Measurements from ENCODE around the gene FSTL4.

FSTL4 gene

GRCh38 chr5:133612249-133612860, at the start of gene FSTL4:
Gene FSTL4, minus strand, starts transcription at chr5:133612541.
- no peak for DNase-seq (ENCODE audit: low spot score)

- no peak for DNase-seq (ENCODE audit: low spot score)
Measured at GRCh38 chr5:133661389-133661788, 49.0 kb upstream of the FSTL4 start.

GRCh38 chr5:133658327-133658726, 46.0 kb upstream of the FSTL4 start:
- DNase-seq (ENCODE audit: low spot score) = no peak

DNA sequence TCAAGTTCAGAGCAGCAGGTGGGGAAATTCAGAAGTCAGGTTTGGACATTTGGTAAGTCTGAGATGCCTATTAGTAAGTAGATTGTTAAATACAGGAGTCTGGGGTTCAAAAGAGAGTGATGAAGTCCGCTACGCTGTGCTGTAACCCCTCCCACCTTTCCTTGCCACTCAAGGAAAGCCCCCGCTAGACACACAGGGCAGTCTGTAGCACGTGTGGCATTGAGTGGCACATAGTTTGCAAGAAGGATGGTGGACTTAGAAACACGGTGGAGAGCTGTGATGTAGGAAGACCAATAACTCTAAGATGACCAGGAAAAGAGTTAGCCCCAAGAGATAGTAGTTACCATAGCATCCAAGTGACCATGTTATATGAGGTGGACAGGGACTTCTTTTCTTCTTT, 44.7 kb upstream of the FSTL4 start:
- DNase-seq (ENCODE audit: low spot score) = no peak

DNA sequence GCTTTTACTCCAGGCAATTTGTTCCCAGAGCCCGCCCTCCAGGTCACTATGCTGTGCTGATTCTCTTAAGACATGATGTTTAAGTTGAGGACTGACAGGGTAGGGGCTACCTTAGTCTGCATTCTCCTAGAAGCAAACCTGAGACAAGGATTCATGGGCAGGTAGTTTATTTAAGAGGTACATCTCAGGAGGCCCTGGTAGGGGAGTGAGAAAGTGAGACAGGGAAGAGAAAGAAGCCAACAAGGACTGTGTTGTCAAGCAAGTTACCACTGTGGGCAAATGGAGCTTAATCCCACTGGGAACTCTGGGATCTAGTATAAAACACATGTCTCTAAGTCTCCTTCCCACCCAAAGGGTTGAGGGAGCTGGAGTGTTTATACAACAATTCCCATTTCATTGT, 43.6 kb upstream of the FSTL4 start:
- no peak for DNase-seq (ENCODE audit: low spot score)

- DNase-seq (ENCODE audit: low spot score) = no peak
Measured at GRCh38 chr5:133653760-133654049, 41.4 kb upstream of the FSTL4 start.

GRCh38 chr5:133652951-133653759, 40.8 kb upstream of the FSTL4 start:
- DNase-seq (ENCODE audit: low spot score) = no peak

DNA sequence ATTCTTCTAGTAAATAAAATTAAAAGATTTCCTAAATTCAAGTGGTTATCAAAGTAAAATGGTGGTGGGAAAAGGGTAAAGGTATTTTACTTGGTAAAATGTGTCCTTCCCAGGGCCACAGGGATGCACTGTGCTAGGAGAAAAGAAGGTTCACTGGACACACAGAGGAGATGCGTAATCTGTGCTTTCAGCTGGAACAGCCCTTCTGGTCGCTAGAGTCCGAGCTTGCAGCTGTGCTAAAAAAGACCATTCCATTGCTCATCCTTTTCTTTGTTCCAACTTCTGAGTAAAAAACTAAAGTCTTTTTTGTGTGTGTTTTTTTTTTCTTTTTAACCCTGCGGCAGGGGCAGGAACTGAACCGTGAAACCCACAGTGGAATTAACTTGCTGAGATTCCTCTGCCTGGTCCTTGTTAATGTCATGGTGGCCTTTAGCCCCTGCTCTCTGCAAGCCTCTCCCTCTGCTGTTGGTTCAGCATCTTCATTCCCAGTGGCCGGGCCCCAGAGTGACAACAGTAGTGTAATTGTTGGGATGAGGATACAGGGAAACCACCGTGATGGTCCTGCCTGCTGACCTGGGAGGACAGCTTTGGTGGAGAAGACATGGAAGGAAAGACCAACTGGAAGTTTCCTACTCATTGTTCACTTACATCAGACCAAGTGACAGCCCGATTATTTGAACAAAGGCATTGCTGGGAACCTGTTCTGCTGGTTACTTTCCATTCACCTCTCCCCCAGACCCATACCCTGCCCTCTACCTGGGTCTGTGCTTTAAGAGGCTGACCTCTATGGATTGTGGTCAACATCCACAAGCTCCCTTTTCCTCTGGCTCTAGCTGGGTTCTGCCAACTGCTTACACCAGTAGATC, 31.9 kb upstream of the FSTL4 start:
- no peak for DNase-seq (ENCODE audit: low spot score)

- no peak for DNase-seq (ENCODE audit: low spot score)
Measured at GRCh38 chr5:133643365-133643764, 31.0 kb upstream of the FSTL4 start.

DNA sequence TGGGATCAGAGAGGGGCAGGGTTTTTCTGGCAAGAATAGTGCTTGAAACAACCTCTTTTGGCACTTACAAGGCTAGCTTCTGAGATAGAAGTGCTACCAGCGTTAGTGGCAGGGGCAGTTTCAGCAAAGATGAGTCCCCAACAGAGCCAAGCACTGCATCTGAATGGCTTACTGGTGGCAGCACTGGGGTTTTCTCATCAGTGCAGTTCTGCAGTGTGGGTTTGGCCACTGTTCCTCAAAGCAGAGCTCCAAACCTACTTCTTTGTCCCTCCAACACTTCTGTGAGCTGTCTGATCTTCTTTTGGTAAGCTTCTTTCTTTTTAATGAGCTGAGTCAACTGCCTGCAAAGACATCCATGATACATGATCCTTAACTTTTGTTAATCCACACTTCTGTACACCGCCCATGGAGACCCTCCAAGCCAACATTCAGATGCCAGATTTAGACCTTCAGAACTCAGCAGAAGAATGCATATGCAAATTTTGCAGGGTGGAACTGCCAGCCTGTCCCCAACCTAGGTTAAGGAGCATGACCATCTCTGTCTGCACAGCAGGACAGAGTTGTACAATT, 29.9 kb upstream of the FSTL4 start:
- no peak for DNase-seq (ENCODE audit: low spot score)

GRCh38 chr5:133641683-133642082, 29.3 kb upstream of the FSTL4 start:
- no peak for DNase-seq (ENCODE audit: low spot score)

GRCh38 chr5:133639850-133640528, 27.6 kb upstream of the FSTL4 start:
- no peak for DNase-seq (ENCODE audit: low spot score)

DNA sequence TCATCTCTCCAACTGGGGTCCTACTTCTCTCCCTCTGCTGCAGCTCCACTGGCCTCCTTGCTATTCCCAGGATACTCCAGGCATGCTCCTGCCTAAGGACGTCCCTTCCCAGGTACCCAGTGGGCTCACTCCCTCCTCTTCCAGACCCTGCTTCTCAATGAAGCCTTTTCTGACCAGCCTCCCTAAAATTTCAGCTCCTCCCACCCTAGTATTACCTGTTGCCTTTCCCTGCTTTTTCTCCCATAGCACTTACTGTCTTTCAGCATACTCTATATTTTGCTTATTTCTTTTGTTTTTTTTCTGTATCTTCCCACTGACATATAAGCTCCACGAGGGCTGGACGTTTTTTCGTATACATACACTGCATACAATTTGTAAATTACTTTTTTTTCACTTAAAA, 26.1 kb upstream of the FSTL4 start:
- DNase-seq (ENCODE audit: low spot score) = no peak

DNA sequence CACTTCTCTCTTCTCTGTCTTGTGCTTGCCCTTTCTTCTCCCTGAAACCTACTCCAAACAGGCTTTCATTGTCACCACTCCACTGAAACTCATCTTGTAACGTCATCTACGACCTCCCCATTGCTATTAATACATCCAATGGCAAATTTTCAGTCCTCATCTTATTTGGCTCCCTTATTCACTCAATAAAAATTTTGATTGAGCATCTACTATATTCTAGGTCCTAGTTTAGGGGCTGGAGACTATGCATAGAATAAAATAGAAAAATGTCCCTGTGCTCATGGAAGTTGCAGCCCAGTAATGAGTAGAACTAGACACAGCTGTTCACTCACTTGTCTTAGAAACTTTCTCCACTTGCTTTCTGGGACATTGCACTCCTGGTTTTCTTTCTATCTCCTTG, 24.9 kb upstream of the FSTL4 start:
- no peak for DNase-seq (ENCODE audit: low spot score)

DNA sequence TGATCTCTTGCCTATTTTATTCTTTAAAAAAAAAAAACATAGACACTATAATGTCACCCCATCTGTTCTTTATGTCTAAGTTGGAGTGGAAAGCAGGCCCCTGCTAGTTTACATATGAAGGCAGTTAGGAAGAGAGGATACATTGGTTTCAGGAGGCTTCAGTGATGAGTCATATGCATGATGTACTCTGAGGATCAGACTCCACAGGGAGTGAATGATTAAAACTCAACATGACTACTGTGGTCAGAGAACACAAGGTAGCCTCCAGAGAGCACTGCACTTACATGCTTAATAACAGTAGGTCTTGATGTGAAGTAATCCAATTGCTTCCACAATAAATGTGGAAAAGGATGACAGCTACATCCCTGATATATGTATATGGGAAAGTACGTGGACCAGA, 22.7 kb upstream of the FSTL4 start:
- no peak for DNase-seq (ENCODE audit: low spot score)

DNA sequence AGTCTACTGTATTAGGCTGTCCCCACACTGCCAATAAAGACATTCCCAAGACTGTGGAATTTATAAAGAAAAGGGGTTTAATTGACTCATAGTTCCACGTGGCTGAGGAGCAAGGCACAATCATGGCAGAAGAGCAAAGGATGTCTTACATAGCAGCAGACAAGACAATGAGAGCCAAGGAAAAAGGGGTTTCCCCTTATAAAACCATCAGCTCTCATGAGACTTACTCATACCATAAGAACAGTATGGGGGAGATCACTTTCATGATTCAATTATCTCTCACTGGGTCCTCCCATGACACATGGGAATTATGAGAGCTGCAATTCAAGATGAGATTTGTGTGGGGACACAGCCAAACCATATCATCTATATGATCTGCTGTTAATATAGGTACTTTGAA, 14.8 kb upstream of the FSTL4 start:
- no peak for DNase-seq (ENCODE audit: low spot score)

- DNase-seq (ENCODE audit: low spot score) = no peak
Measured at GRCh38 chr5:133624316-133624715, 12.0 kb upstream of the FSTL4 start.

DNA sequence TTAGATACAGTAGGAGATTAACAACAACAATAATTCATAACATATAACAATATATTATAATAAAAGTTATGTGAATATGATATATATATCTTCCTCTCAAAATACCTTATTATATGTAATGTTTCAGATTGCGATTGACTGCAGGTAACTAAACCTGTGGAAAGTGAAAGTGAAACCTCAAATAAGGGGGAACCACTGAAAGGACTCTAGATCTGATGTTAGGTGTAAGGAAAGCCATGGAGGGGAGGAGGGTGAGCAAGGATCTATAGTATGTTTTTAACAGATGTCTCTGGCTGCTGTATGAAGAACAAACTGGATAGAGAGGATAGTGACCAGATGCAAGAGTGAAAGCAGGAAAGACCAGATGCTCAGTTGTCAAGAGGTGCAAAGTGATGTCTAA, 5.8 kb upstream of the FSTL4 start:
- DNase-seq (ENCODE audit: low spot score) = no peak

DNA sequence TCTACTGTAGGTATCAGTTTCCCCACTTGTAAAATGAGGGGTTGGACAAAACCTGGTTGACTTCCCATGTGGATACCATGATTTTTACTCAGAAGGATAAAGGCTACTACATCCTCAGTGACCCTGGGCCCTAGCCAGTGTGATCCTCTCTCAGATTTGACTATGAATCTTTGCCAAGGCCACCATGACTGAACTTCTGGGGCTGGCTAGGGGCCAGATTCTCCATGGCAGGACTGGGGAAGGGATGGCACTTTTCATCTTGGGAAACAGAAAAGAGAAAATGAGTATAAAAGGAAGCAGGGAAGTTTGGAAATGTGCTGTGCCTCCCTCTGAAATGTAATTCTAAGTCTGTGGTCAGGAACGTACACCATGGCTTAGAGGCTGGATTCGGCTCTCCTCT, 1.4 kb upstream of the FSTL4 start:
- DNase-seq (ENCODE audit: low spot score) = no peak

DNA sequence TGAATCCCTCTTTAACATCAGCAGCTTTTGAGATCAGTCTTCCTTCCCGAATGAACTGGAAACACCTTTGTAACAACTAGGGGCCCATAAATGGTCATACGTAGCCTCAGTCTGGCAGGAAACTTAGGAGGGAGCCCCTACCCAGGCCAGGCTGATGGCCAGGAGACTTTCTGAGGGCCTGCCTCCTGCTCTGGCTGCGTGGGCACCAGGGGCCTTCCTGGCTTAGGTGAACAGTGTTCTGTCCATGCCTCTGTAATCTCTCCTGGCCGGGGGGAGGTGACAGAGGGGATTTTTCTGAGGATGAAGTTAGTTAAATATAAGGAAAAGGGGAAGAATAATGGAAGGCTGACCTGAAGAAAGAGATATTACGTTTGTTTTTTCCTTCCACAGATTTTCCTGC, 843 bp upstream of the FSTL4 start:
- DNase-seq (ENCODE audit: low spot score) = no peak

DNA sequence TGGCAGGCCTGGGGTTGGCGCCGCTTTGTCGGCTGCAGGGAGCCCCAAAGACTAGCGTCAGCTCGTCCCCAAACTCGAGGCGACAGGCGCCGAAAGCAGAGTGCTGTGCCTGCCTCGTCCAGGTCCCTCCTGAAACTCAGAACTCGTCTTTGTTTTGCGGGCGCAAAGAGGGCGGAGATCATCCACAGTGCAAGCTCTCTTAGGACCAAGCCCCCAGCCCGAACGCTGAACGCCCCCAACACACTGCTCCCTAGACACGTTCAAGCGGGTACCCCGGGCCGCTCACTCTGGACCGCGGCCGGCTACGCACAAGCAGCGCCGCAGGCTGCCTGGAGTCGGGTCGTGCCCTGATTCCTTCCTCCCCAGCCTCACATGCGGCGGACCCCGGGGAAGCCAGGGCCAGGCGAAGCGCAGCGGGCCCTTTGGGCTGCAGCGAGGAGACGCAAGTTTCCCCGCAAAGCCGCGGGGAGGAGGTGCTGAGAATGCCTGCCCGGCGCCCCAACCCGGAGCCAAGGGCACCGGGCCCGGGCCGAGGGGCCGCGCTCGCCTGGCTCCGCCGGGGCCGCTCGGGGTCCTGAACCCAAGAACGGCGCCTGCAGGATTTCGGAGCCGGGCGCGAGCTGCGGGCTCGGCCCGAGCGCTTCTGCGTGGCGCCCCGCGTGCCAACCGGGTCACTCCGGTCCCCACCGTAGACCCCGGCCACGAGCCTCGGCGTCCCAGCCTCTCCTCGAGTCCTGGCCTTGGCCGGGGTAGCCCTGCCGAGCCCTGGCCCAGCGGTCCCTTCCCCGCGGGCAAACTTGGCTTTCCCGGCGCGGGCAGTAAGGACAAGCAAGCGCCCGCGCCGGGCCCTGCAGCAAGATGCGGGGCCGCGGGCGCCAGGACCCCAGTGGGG, 738 bp downstream of the FSTL4 start:
- no peak for DNase-seq (ENCODE audit: low spot score)

Measured in hematopoietic multipotent progenitor cell treated with erythropoietin and hydrocortisone succinate and interleukin-3 and kit ligand, for 15 days (in vitro differentiated cells).